ENCODE data around the gene PADI3. TPM values are rescaled to one million over a fixed set of nuclear protein-coding genes. Genes with fewer than 3 reads are reported as not detected.

Gene PADI3
- total and polyA plus RNA-seq, 2 of the 8 experiments (the other 6 are each of a cell fraction or from before 2014, with no cell fraction given), result 0.37 to 0.94 TPM

- Histone ChIP-seq H4K8ac (ENCODE audit: extremely low read depth, insufficient read depth, low read length) (no peak overlapping the region), H4K91ac (replicated peaks; ENCODE audit: insufficient read length, low read length) (no peak overlapping the region), H2BK15ac (ENCODE audit: low read length) (no peak overlapping the region), H3K4ac (replicated peaks; ENCODE audit: insufficient read length, low read depth, low read length) (no peak overlapping the region), H3K23ac (ENCODE audit: insufficient read length) (no peak overlapping the region), H3K36me3 (ENCODE audit: control insufficient read depth in 2 of 4, insufficient read depth in 4 of 4, low read length in 3 of 4) (no peaks in the 10 kb centered on the region), H2AFZ (ENCODE audit: low read length) (no peak overlapping the region), H3K18ac (ENCODE audit: extremely low read depth, low read length) (no peak overlapping the region), H3K14ac (ENCODE audit: insufficient read length) (no peak overlapping the region), H4K5ac (ENCODE audit: insufficient read length, low read depth, low read length) (no peak overlapping the region), H2BK20ac (ENCODE audit: low read length) (no peak overlapping the region), H3K4me1 (replicated peaks in 1 of 4; ENCODE audit: control insufficient read depth in 3 of 4, insufficient read depth in 4 of 4, low read length in 3 of 4) (peaks cover 0 to 11% (median 4%) of the 10 kb centered on the region in 4 experiments; a peak in 6 of 7 replicates), H3K79me1 (ENCODE audit: low read depth, low read length) (no peaks in the 10 kb centered on the region; the same call in 1 of the 2 replicates), H3K9ac (replicated peaks in 1 of 4; ENCODE audit: extremely low read depth in 1 of 4, low read depth in 3 of 4, low read length in 3 of 4) (no peak overlapping the region), H2BK5ac (ENCODE audit: low read depth, low read length) (no peak overlapping the region), H2AK5ac (ENCODE audit: low read depth, low read length) (no peak overlapping the region), H2BK120ac (replicated peaks; ENCODE audit: low read depth, low read length) (no peak overlapping the region), H3K4me2 (ENCODE audit: insufficient read depth in 1 of 2, low read depth in 2 of 2, low read length in 2 of 2) (no peak overlapping the region), H2BK12ac (ENCODE audit: low read depth, low read length) (no peak overlapping the region), H3K4me3 (ENCODE audit: extremely low read depth in 1 of 4, insufficient read depth in 2 of 4, low read depth in 3 of 4, low read length in 4 of 4) (no peak overlapping the region), H4K20me1 (replicated peaks in 1 of 2; ENCODE audit: control insufficient read depth in 1 of 2, insufficient read depth in 2 of 2, low read length in 2 of 2) (no peaks in the 10 kb centered on the region), H3K27ac (ENCODE audit: low read depth, low read length) (no peak overlapping the region), H3K9me3 (ENCODE audit: insufficient read depth in 2 of 2, low read depth in 1 of 2, low read length in 1 of 2) (no peaks in the 10 kb centered on the region), H3K27me3 (replicated peaks in 1 of 4; ENCODE audit: control insufficient read depth in 3 of 4, extremely low read depth in 1 of 4, insufficient read depth in 3 of 4, low read length in 3 of 4) (peaks cover 0 to 3% (median 0%) of the 10 kb centered on the region in 4 experiments; a peak in 2 of 7 replicates), H3K23me2 (ENCODE audit: low read depth, low read length) (no peaks in the 10 kb centered on the region), H3K56ac (replicated peaks; ENCODE audit: insufficient read length, low read depth, low read length) (no peak overlapping the region), H3K79me2 (ENCODE audit: control insufficient read depth in 1 of 2, insufficient read depth in 2 of 2, low read length in 2 of 2) (no peaks in the 10 kb centered on the region)
- DNase-seq (ENCODE audit: low read depth in 1 of 2, low spot score in 2 of 2), result no peak
- FAIRE-seq, result no peak
- CTCF ChIA-PET (ENCODE audit: partially characterized antibody), result no interaction called here
- POLR2A ChIA-PET (ENCODE audit: partially characterized antibody), result no interaction called here
- 84% methylated on average over 3 of the region's 3 CpGs; no CpG with 5 or more reads in 1 of the 2 experiments for WGBS, 2 experiments (ENCODE audit: extremely low coverage in 1 of 2, insufficient coverage in 1 of 2, insufficient read length in 1 of 2, insufficient replicate concordance in 2 of 2, low coverage in 1 of 2, low lambda C conversion rate in 2 of 2, missing lambda C conversion rate in 1 of 2)
- no peak for TF ChIP-seq BRCA1 (IDR thresholded peaks at IDR 0.05; ENCODE audit: low read depth, low read length)
Measured at GRCh38 chr1:17217607-17218006, 31.3 kb upstream of the PADI3 start.

Data from H1 (cell line).